DMS 273 (cell line): ENCODE results near the gene CD99.
"Not testable (repeated sequence)": the region's sequence is repeated elsewhere in the genome, so short reads cannot be mapped to it uniquely, and the experiment has no call there.

Source experiments
- DNase-seq: peaks from one replicate; lab custom pipeline; 2025; ENCODE audit not compliant: unreplicated experiment; lab: John Stamatoyannopoulos, UW

CD99 gene

GRCh38 chrX:2675657-2676200, 15.4 kb upstream of the CD99 start:
- not testable (repeated sequence) for DNase-seq

- no peak for DNase-seq
These were observed 14.1 kb upstream of the CD99 start for GRCh38 chrX:2676794-2677675.

GRCh38 chrX:2677764-2678163, 13.3 kb upstream of the CD99 start:
- DNase-seq, result no peak

GRCh38 chrX:2678583-2678982, 12.5 kb upstream of the CD99 start:
- no peak for DNase-seq

GRCh38 chrX:2679534-2680485, 11.3 kb upstream of the CD99 start:
- no peak for DNase-seq

- DNase-seq, result no peak
These were observed 10.4 kb upstream of the CD99 start for GRCh38 chrX:2680486-2681348.

GRCh38 chrX:2682565-2683177, 8.4 kb upstream of the CD99 start:
- DNase-seq, result no peak

GRCh38 chrX:2684256-2684655, 6.8 kb upstream of the CD99 start:
- no peak for DNase-seq

- no peak for DNase-seq
These were observed 5.2 kb upstream of the CD99 start for GRCh38 chrX:2685886-2686285.

- no peak for DNase-seq
These were observed 1.1 kb upstream of the CD99 start for GRCh38 chrX:2689773-2690666.

- no peak for DNase-seq
These were observed 587 bp downstream of the CD99 start for GRCh38 chrX:2691543-2692220.

GRCh38 chrX:2692221-2693112, 1.4 kb downstream of the CD99 start:
- DNase-seq, result no peak

- DNase-seq, result no peak
These were observed 2.3 kb downstream of the CD99 start for GRCh38 chrX:2693113-2694002.

GRCh38 chrX:2694914-2695267, 3.8 kb downstream of the CD99 start:
- no peak for DNase-seq

- DNase-seq, result no peak
These were observed 5.7 kb downstream of the CD99 start for GRCh38 chrX:2696698-2697215.

GRCh38 chrX:2697306-2697705, 6.2 kb downstream of the CD99 start:
- DNase-seq, result no peak
